ENCODE data around the gene ASTN1.

Gene ASTN1

DNA sequence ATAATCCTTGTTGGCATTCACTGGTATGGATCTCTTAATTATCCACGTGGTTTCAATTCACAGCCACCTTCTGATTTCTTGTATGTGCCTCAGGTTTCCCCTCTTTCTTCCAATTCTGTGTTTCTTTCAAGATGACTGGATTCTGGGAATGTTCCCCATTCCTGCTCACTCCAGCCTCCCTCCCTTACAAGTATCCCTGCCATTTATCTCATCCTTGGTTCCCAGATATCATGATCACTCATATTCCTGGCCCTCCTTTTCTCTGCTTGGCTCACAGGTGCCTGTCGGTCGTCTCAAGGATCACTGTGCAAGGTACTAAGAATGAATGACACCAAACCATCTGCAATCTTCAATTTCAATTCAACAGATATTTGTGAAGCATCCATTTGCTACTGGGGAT is 279.2 kb downstream of the ASTN1 start:
- DNase-seq (ENCODE audit: insufficient read length, low spot score) (no peak), FAIRE-seq (no peak)

DNA sequence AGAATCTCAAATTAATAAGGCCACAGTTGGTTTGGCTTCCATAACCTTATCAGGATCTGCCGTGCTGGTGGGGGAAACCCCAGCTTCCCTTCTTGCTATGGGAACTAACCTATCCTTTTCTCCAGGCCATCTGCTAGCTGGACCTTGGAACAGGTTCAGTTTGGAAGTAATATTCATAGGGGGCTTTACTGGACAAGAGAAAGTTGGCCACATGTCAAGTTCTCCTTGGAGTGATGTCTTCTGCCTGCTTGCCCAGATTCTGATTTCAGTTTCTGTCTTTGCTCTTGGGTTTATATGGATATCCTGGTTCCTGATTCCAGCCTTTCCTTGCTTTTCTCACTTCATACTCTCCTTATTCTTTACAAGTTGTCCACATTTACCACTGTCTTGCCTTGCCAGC is 279.6 kb downstream of the ASTN1 start:
- no peak for FAIRE-seq
- no peak for DNase-seq (ENCODE audit: insufficient read length, low spot score)

DNA sequence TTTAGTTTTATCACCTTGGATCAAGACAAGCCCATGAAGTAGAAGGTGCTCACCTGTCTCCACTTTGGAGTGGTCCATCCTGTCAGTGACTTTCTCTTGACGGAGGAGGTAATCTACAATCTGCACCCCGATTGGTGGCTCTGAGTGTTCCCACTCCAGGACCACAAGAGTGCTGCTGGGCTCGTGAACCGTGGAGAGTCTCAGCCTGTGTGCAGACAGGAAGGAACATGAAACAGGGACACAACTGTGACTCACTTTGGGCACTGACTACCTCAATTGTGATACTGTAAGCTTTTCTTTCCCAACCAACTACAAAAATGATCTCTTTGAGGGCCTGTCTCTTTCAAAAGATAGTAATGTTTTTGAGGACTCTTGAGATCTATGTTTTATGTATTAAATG is 280.2 kb downstream of the ASTN1 start:
- FAIRE-seq (no peak), DNase-seq (ENCODE audit: insufficient read length, low spot score) (no peak)

DNA sequence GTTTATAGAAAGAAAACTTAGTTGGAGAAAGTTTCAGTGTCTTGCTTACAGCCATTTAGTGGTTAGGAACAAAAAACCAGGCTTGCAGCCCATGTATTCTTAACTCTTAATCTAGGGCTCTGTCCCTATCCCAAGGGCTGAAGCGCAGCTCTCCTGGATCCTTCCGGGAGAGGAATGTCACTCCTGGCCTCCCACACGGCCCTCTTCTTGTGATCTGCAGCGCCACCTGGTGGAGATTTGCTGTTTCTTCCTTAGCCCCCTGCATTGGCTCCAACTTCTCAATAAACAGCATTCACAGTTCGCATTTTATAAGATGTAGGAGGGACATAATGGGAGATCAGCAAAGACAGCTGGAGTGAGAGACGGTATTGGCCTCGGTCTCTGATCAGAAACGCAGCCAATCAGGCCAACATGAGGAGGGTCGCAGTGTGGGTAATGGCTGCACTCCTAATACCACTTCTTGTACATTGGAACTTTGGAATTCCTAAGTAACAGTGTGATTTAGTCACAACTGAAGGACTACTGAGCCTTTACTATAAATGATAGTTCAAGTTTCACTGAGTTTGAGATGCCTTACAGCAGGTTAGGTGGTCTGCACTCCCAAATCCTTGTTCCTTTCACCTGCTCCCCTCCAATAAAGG is 283.4 kb downstream of the ASTN1 start:
- peak; percentile 54 for FAIRE-seq
- DNase-seq (ENCODE audit: insufficient read length, low spot score): peak; percentile 24

DNA sequence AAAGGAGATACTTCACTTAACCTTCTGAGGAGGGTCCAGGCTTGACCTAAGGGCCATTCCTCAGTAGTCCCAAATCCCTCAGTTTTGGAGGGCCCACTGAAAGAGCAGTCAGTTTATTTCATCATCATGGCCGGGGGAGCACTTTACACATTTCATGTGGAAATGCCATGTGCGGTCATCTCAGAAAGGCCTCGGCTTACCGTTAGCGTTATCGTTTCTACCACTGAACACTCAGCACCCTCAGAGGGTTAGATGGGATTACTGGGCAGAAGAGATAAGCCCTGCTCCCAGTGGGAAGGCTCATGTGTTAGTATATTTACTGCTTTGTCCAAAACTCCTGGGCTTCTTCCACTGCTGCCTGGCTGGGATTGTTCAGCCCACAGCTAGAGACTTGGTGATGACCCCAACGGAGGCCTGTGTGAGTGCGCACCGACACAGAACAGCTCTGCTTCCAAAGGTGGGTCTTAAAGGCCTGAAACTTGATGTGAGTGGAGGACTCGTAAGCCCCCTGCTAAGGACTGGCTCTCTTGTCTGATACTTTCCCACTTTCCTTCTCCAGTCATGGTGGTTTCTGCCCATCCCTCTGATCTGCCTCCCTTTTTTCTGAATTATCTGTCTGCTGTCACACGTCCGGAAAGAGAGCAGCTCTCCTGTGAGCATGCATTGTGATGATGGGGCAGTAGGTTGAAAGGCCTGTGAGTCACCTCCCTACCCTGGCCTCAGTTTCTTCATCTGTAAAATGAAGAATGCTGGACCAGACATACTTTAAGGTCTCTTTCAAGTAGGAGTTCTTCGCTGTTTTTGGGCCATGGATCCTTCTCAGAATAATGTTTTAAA is 284.5 kb downstream of the ASTN1 start:
- no peak for FAIRE-seq
- DNase-seq (ENCODE audit: insufficient read length, low spot score): no peak

DNA sequence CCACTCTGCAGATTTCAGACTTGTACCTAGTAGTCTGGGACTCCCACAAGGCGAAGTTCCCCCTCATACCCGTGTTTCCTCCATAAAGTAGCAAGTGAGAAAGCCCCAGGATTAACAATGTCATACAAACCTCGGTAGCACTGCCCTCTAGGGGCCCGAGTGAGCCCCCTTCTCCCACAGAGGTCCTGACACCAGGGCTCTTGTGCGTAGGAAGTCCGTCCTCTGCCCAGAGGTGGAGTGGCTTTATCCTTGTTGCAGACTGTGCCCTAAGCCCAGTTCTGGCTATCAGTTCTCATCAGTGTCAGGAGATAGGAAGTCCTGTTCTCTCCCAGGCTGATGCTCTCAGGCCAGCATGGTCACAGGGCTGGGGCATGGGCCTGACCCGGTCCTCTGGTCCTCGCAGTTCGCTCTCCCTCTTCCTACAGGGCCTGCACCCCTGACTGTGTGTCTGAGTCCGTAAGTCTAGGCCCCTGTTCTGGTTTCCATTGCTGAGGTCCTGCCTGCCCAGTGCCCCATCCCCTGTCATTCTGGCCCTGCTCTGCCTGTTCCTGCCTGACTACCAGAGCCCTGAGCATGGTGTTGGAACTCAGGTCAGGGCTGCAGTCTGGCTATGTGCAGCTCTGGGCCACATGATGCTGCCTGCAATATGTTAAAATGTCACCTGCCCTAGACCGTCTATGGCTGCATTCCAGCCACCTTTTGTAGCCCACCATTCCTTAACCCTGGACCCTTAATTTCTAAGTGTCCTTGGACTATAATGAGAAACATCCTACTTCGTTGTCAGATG is 285.6 kb downstream of the ASTN1 start:
- no peak for FAIRE-seq
- DNase-seq (ENCODE audit: insufficient read length, low spot score): no peak

DNA sequence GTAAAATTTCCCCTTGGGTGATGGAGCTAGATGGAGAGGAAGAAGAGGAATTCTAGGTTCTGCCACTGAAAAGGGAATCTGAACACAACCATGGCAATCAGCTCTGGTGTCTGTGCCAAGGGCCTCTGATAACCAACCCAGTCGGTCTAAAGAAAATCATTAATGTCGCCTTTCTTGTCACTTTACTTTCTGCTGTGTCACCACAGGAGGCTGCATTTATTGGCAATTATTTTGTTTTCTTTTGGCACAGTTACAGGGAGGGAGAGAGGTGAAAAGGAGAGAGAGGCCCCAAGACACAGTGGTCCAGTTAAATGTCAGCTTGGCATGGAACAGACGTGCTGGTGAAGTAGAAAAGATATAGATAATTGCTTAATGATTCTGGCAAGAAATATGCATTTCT is 287.0 kb downstream of the ASTN1 start:
- DNase-seq (ENCODE audit: insufficient read length, low spot score) (no peak), FAIRE-seq (no peak)

DNA sequence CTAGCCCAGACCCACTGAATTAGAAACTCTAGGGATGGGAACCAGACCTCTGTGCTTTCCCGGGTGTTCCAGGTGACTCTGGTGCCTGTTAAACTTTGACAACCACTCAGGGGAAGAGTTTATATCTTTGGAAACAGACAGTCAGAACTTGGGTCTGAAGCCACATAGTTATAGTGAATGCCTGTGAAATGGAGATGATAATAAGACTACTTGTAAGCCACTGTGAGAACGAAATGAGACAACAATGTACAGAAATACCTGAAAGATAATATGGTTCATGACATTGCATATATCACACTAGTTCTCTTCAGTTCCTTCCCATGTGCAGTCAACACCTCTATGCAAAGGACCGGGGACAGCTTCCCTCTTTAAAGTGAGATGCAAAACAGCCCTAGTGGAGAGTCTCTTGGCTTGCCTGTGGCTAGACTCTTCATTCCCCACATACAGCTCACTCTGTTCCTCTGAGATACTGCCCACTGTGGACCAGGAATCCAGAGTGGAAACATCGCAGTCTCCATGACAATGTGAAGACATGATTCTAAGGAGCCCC is 287.5 kb downstream of the ASTN1 start:
- no peak for DNase-seq (ENCODE audit: insufficient read length, low spot score)
- FAIRE-seq: no peak

DNA sequence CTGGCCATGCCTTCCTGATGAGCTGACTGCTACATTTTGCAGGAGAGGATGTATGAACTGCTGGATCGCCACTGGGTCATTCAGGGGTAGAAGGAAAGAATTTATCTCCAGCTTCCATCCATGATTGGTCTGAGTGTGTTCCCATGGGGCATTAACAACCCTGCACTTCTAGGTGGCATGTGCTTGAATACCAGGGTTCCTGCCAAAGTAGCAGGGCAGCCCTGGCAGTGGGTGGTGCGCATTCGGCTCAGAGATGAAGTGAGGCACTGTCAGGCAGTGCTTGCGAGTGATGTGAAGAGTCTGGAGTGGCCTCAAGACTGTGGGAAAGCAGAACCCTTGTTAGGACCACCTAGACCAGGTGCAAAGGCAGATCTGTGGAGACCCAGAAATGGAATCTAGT is 294.9 kb downstream of the ASTN1 start:
- no peak for FAIRE-seq
- no peak for DNase-seq (ENCODE audit: insufficient read length, low spot score)

DNA sequence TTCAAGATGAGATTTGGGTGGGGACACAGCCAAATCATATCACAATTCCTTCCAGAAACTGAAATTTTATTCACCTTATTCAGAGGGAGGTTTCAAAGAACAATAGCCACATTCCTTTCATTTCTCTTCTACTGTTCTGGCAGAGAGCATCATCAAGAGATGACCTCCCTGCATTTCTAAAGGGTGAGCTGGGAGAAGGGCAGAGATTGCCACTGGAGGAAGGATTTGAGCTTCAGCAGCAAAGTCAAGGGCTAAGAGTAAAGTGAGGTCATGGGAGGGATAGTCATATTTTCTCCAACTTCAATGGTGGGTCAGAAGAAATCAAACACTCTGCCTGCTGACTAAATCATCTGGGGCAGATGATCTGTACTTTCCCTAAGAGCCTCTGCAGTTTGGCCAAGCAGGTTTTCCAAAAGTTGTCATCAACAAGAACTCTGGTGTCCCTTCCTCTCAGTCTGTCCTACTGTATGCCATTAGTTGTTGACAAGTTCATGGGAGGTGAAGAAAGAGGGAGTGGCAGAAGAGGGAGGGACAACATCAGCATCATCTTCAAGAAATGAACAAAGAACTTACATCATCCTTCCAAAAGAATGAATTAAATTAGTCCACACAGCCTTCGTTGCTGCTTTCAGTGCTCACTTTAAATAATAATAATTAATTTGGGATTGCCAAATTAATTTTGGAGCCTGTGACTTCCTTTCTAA is 298.3 kb downstream of the ASTN1 start:
- FAIRE-seq (no peak), DNase-seq (ENCODE audit: insufficient read length, low spot score) (no peak)

DNA sequence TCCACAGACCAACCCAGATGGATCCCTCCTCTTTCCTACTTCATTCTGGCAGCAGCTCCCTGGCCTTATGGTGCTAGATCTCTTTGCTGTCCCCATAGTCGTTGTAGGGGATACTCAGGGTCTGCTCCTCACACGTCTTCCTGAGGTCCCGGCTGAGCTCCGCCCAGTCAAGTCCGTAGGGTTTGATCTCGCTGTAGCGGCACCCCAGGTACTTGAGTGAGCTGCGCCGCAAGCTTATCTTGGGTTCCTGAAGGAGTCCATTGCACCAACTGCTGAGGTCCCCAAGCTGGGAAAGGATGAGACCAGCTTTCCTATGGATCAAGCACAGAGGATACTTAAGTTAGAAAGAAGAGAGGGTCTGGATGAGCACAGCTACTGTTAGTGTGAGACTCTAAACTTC is 300.3 kb downstream of the ASTN1 start:
- FAIRE-seq (no peak), DNase-seq (ENCODE audit: insufficient read length, low spot score) (no peak)

DNA sequence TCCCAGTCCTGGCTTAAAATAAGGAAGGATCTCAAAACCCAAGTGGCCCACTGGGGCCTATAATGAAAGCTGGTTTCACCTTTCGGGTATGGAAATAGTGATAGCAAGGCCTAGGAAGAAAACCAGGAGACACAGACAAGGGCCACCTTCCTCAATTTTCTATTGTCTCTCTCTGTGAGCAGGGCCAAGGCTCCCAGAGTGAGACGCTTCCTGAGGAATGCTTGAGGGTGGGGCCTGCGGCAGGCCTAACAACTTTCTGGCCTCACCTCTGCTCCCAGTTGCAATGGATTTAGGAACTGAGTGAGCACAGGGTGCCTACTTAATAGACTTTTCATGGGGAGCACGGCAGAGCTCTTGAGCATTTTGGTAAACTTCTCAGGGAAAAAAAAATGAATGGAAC is 300.9 kb downstream of the ASTN1 start:
- DNase-seq (ENCODE audit: insufficient read length, low spot score) (no peak), FAIRE-seq (no peak)

DNA sequence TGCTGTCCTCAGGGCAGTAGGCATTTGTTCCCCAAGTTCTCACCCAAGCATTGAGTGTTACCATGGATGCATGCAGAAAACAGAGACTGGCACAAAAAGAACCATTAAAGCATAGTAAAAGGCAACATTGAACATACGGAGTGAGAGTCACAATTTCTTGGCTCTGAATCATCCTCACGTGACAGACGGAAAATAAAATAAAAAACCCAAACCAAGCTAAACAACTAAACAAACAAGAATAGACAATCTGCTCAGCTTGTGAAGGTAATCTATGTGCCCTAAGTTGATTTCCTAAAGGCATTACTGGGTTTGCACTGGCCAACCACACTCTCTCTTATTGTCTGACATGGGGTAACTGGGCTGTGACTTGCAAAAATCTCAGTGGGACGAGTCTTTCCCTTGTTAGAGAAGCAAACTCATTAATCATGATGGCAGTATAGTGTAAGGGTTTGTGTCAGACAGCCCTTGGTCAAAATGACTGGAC is 306.0 kb downstream of the ASTN1 start:
- FAIRE-seq (no peak), DNase-seq (ENCODE audit: insufficient read length, low spot score) (no peak)

DNA sequence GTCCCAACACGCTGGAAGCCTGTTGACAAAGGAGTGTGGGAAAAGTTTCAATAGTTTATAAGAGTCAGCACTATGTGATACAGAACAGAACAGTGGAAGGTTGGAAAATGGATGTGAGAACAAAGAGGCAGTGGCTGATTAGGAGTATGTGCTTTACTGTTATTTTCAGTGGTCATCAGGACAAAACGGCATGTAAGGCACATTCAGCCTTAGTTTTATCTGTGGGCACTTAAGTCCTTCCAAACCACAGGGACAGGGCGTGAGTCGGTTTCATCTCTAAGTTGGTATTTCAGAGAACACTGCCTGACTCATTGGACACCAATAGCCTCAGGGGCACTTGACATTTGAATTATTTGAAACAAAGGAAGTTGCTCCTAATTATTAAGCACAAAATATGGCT is 306.9 kb downstream of the ASTN1 start:
- no peak for FAIRE-seq

DNA sequence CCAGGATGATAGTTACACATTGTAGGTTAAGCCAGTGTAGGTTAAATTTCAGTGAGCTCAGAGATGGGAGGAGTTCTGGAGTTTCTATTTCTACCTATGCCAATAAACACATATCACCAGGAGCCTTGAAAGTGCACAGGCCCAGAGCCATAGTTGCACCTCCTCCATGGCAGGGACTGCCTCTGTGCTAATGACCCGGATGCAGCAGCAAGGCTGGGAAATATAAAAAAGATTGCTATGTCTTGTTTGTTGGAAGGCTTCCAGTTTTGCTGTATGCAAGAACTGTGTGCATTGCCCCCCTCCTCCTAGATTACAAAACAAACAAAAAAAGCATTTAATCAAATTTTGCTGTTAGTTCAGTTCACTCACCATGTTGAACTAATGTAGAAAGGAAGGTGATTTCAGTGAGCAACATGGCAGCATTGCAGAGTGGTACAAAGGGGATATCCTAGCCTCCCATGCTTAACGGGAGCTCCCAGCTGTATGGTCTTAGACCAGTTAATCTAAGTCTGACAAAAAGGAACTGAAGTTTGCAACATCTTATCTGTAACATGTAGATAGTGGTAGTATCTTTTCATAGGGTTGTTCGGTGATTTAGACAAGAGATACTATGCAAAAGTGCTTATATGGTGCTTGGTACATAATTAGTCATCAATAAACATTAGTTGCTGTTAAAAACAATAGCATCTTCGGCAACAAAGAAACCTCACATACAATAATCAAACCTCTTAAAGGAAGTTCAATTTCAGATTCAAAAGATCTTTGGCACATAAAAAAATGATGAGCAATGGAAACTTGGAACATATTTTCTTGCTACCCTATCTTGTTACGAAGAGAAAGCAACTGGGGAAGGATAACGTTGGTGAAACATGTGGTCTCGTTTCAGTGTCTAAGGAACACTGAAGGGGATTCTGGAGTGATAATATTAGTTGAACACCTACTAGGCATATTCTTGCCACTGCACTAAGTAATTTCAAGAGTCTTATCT is 309.5 kb downstream of the ASTN1 start:
- FAIRE-seq (peak; percentile 55), DNase-seq (ENCODE audit: insufficient read length, low spot score) (no peak)

More for the DNA sequence above, 306.9 kb downstream of the ASTN1 start:
- no peak for DNase-seq (ENCODE audit: insufficient read length, low spot score)

DNA sequence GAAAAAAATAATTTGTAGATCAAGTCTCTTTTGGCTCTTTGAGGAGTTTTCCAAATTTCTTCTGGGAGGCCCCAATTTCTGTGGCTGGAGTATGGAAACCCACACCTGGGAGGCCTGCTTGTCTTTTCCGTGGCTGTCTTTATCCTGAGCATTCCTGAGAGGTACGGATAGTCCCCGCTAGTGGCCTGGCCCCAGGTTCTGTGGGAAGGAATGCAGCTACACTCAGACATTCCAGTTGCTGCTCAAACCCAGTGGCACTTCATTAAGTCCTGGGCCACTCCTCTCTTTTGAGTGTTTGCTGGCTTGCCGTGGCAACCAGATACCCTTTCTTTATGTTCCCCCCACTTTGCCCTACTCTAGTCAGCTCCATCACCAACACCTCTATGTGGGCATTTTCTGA is 310.4 kb downstream of the ASTN1 start:
- DNase-seq (ENCODE audit: insufficient read length, low spot score) (no peak), FAIRE-seq (no peak)

DNA sequence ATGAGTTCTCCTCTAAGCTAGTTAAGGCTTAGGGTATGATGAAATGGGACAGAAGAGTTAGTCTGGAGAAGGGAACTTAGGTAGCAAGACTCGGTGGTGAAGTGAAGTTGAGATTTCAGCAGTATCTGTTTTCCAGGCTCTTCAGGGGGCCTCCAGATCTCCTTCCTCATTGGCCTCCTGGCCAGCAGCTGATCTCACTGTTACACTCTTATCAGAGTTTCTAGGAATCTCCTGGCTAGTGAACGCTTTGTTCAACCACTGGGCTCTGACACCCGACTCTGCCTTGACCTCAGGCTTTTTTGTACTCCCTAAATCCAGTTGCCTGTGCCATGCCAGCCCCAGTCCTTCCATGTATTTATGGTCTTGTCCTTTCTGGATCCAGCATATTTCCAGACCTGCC is 311.0 kb downstream of the ASTN1 start:
- no peak for FAIRE-seq
- DNase-seq (ENCODE audit: insufficient read length, low spot score): no peak

DNA sequence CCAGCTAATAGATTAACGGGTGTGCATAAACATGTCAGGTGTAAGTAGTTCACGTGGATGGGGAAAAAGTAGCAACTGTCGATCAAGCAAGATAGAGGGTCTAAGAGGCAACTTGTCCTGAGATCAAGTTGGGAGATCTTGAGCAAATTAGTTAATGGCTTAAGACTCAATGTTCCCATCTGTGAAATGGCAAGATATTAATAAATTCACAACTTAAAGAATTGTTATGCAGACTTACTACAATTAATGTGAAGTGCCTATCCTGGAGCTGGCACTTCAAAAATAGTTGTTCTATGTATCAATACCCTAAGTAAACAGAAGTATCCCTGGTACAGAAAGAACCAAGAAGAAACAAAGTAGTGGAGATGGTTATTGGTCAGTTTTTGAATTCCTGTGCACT is 312.4 kb downstream of the ASTN1 start:
- FAIRE-seq (no peak), DNase-seq (ENCODE audit: insufficient read length, low spot score) (no peak)

DNA sequence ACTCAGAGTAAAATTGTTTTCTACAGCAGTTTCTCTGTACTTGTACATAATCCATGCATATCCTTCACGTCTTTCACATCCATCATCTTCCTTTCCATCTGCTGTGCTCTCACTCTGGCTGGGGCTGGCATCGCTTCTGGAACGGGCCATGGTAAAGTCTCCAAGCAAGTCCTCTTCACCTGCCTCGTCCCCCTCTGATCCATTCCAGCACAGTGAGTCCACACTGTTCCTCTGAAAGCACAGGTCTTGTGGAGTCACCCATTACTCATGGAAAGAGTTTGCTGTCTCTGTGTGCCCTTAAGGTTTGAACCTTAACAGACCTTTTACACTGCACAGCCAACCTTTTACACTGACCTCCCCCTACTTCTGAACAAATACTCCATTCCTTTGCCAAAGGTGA is 313.6 kb downstream of the ASTN1 start:
- no peak for FAIRE-seq
- DNase-seq (ENCODE audit: insufficient read length, low spot score): no peak

Measured in GM19239 (cell line).